ENCODE results near the gene ELAVL2. TPM values are rescaled to one million over a fixed set of nuclear protein-coding genes. Genes with fewer than 3 reads are reported as not detected.

ELAVL2 gene
- total and polyA plus RNA-seq, 2 donors (not counting 3 experiments of a cell fraction or from before 2014, with no cell fraction given), result 0.06 to 0.20 TPM

GRCh38 chr9:23658376-23659258, 167.4 kb downstream of the ELAVL2 start:
- Histone ChIP-seq H3K4me3 (replicated peaks in 1 of 3; ENCODE audit: insufficient read depth in 1 of 3, low read depth in 1 of 3, low read length in 3 of 3) (no peak overlapping the region), H3K9me1 (replicated peaks; ENCODE audit: control insufficient read depth, extremely low read depth, insufficient read depth, low read length) (no peaks in the 10 kb centered on the region), H3K27me3 (ENCODE audit: control insufficient read depth in 2 of 2, insufficient read depth in 2 of 2, low read length in 2 of 2) (no peaks in the 10 kb centered on the region), H2AFZ (ENCODE audit: low read depth, low read length) (no peak overlapping the region), H3K36me3 (ENCODE audit: control insufficient read depth in 2 of 2, extremely low read depth in 1 of 2, insufficient read depth in 2 of 2, low read length in 2 of 2) (no peaks in the 10 kb centered on the region), H3K4me2 (ENCODE audit: insufficient read depth, low read length) (no peak overlapping the region), H3K4me1 (ENCODE audit: control insufficient read depth, extremely low read depth, insufficient read depth, low read length) (no peaks in the 10 kb centered on the region), H4K20me1 (replicated peaks; ENCODE audit: control insufficient read depth, extremely low read depth, insufficient read depth, low read length) (no peaks in the 10 kb centered on the region), H3K9me3 (replicated peaks; ENCODE audit: control insufficient read depth, insufficient read depth, low read length) (no peaks in the 10 kb centered on the region), H3K9ac (replicated peaks; ENCODE audit: extremely low read depth, insufficient read depth, low read length) (no peak overlapping the region), H3K79me2 (ENCODE audit: control insufficient read depth, insufficient read depth, low read length) (no peaks in the 10 kb centered on the region), H3K27ac (ENCODE audit: insufficient read depth, low read depth, low read length) (no peak overlapping the region)
- intact Hi-C loops (cut with micrococcal nuclease) (no loop called here), dilution Hi-C loops (cut with MboI; ENCODE audit: extremely low pct_ligation_motif_present, low sequenced_read_pairs) (no loop called here)
- no peak for TF ChIP-seq GATA2 (IDR thresholded peaks at IDR 0.05; ENCODE audit: insufficient read depth, insufficient read length, low read depth, low read length)
- no peak for TF ChIP-seq EZH2 (IDR thresholded peaks at IDR 0.05; ENCODE audit: borderline replicate concordance, low read depth, low read length, severe bottlenecking)
- TF ChIP-seq POLR2AphosphoS5 (IDR thresholded peaks at IDR 0.05; ENCODE audit: insufficient read depth, low read depth, low read length), result no peak
- TF ChIP-seq CTCF (IDR thresholded peaks at IDR 0.05; ENCODE audit: extremely low read depth in 1 of 2, insufficient read depth in 1 of 2, low read depth in 1 of 2, low read length in 2 of 2), result no peak
- no peak for TF ChIP-seq MYC (IDR thresholded peaks at IDR 0.05; ENCODE audit: low read depth, low read length)
- TF ChIP-seq MAX (IDR thresholded peaks at IDR 0.05; ENCODE audit: insufficient read depth, insufficient read length), result no peak
- no peak for TF ChIP-seq FOS (IDR thresholded peaks at IDR 0.05; ENCODE audit: borderline replicate concordance, insufficient read depth, low read length)
- TF ChIP-seq JUN (IDR thresholded peaks at IDR 0.05; ENCODE audit: borderline replicate concordance, insufficient read depth, insufficient read length, low read depth), result no peak
- no peak for TF ChIP-seq POLR2A (IDR thresholded peaks at IDR 0.05; ENCODE audit: low read depth, low read length)
- no TSS peak for BruUV-seq (replicated peaks)
- no peak for DNase-seq (ENCODE audit: low read depth, low spot score)
- POLR2A ChIA-PET, result no interaction called here
- CTCF ChIA-PET, result no interaction called here
- no peak for FAIRE-seq

Data from endothelial cell of umbilical vein (primary cell).